ENCODE measurements around the gene ZNFX1. TPM values are rescaled to one million over a fixed set of nuclear protein-coding genes. Genes with fewer than 3 reads are reported as not detected.

Gene ZNFX1
- total and polyA plus RNA-seq, 8 donors, result 4.3 to 15.7 (median 6.5) TPM

GRCh38 chr20:49248301-49248700, 29.6 kb downstream of the ZNFX1 start:
- no peak for TF ChIP-seq CTCF (IDR thresholded peaks at IDR 0.05)
- DNase-seq, result no peak
- Histone ChIP-seq H3K4me1 (no peaks in the 10 kb centered on the region), H3K9me3 (no peaks in the 10 kb centered on the region), H3K36me3 (peaks cover 0 to 71% (median 5%) of the 10 kb centered on the region in 3 donors), H3K4me3 (no peak overlapping the region), H3K27me3 (no peaks in the 10 kb centered on the region), H3K27ac (no peak overlapping the region)
- ATAC-seq, result no peak
- 84 to 87% methylated on average over 10 of the region's 10 CpGs for WGBS, 2 donors
- FAIRE-seq, result no peak
- intact Hi-C loops (cut with DNase I), result loop anchor here in 1 of 3 donors (10.0 kb wide), 1 partner anchor 76 kb away; no protein-coding TSS in a partner anchor

GRCh38 chr20:49247792-49248191, 30.1 kb downstream of the ZNFX1 start:
- intact Hi-C loops (cut with DNase I), result loop anchor here in 1 of 3 donors (10.0 kb wide), 1 partner anchor 77 kb away; no protein-coding TSS in a partner anchor
- WGBS, 2 donors, result 77 to 85% methylated on average over 5 of the region's 5 CpGs
- H3K4me1 ChIP-seq, result no peaks in the 10 kb centered on the region
- peaks cover 0 to 71% (median 5%) of the 10 kb centered on the region in 3 donors for H3K36me3 ChIP-seq
- no peak for FAIRE-seq
- no peak for DNase-seq
- H3K27ac ChIP-seq, result no peak overlapping the region
- no peak for TF ChIP-seq CTCF (IDR thresholded peaks at IDR 0.05)
- no peak overlapping the region for H3K4me3 ChIP-seq
- H3K27me3 ChIP-seq, result no peaks in the 10 kb centered on the region
- H3K9me3 ChIP-seq, result no peaks in the 10 kb centered on the region
- no peak for ATAC-seq

GRCh38 chr20:49247169-49247723, 30.6 kb downstream of the ZNFX1 start:
- intact Hi-C loops (cut with DNase I), result loop anchor here in 1 of 3 donors (10.0 kb wide), 1 partner anchor 78 kb away; no protein-coding TSS in a partner anchor
- TF ChIP-seq CTCF (IDR thresholded peaks at IDR 0.05), result no peak

GRCh38 chr20:49245921-49246740, 31.7 kb downstream of the ZNFX1 start:
- peak; percentile 64 to 91 (median 86) for ATAC-seq
- Histone ChIP-seq H3K4me3 (no peak overlapping the region), H3K4me1 (no peaks in the 10 kb centered on the region), H3K36me3 (peaks cover 0 to 70% (median 15%) of the 10 kb centered on the region in 3 donors), H3K27me3 (no peaks in the 10 kb centered on the region), H3K9me3 (no peaks in the 10 kb centered on the region), H3K27ac (no peak overlapping the region)
- intact Hi-C loops (cut with DNase I), result loop anchor here in 1 of 3 donors (10.0 kb wide), 1 partner anchor 79 kb away; no protein-coding TSS in a partner anchor
- no peak for FAIRE-seq
- no peak for DNase-seq
- 35 to 43% methylated on average over 3 of the region's 3 CpGs for WGBS, 2 donors
- TF ChIP-seq CTCF (IDR thresholded peaks at IDR 0.05), result peak; percentile 33 to 37 (median 34)

More at GRCh38 chr20:49247169-49247723, 30.6 kb downstream of the ZNFX1 start:
- no peak for FAIRE-seq
- Histone ChIP-seq H3K36me3 (peaks cover 0 to 73% (median 7%) of the 10 kb centered on the region in 3 donors), H3K27me3 (no peaks in the 10 kb centered on the region), H3K4me3 (no peak overlapping the region), H3K9me3 (no peaks in the 10 kb centered on the region), H3K27ac (no peak overlapping the region), H3K4me1 (no peaks in the 10 kb centered on the region)
- 86 to 89% methylated on average over 8 of the region's 8 CpGs for WGBS, 2 donors
- DNase-seq, result no peak
- no peak for ATAC-seq
